ENCODE data around the gene RNF125. TPM values are rescaled to one million over a fixed set of nuclear protein-coding genes. Genes with fewer than 3 reads are reported as not detected.

The RNF125 gene
- total and polyA plus RNA-seq, 9 of the 15 experiments (the other 6 are each of a cell fraction or from before 2014, with no cell fraction given), result 0.01 to 0.29 (median 0.07) TPM; not detected in 1

- Histone ChIP-seq H3K9me1 (ENCODE audit: control insufficient read depth, insufficient read depth, low read length) (no peaks in the 10 kb centered on the region), H3K4me3 (peak overlapping the region; percentile 26; the same call in 1 of the 2 replicates), H3K9ac (ENCODE audit: insufficient read depth in 1 of 2, low read depth in 2 of 2, low read length in 2 of 2) (peak overlapping the region in 1 of 2 experiments; percentile 88; a peak in 2 of 4 replicates), H3K4me1 (replicated peaks in 1 of 2; ENCODE audit: control insufficient read depth in 2 of 2, insufficient read depth in 2 of 2, low read length in 2 of 2) (peaks cover 3 to 15% of the 10 kb centered on the region in 2 experiments; a peak in 3 of 5 replicates), H3K4me2 (ENCODE audit: insufficient read depth, low read length) (0 out of 2 replicates have a peak overlapping the region, but pooled peaks have one; percentile 71), H4K20me1 (replicated peaks; ENCODE audit: control insufficient read depth, insufficient read depth, low read length) (peaks cover 2% of the 10 kb centered on the region; the same call in 1 of the 2 replicates), H3K27ac (ENCODE audit: extremely low read depth, low read depth, low read length) (no peak overlapping the region), H2AFZ (ENCODE audit: low read depth, low read length) (peak overlapping the region; percentile 80; the same call in 1 of the 2 replicates), H3K9me3 (replicated peaks; ENCODE audit: control insufficient read depth, insufficient read depth, low read depth, low read length) (no peaks in the 10 kb centered on the region), H3K36me3 (ENCODE audit: control insufficient read depth, insufficient read depth, low read length) (no peaks in the 10 kb centered on the region), H3K79me2 (ENCODE audit: control insufficient read depth, insufficient read depth, low read length) (no peaks in the 10 kb centered on the region), H3K27me3 (ENCODE audit: control insufficient read depth in 2 of 2, insufficient read depth in 2 of 2, low read length in 2 of 2) (peaks cover 30 to 42% of the 10 kb centered on the region in 2 experiments)
- DNase-seq (ENCODE audit: extremely low read depth in 1 of 4, low spot score in 3 of 4), result peak in 2 of 4 experiments; percentile 6 to 14
- no peak for ATAC-seq
- 10% methylated on average over 27 of the region's 31 CpGs for WGBS (ENCODE audit: insufficient coverage, low coverage, missing lambda C conversion rate)
- TF ChIP-seq HOMEZ (CRISPR knock-in tag; IDR thresholded peaks at IDR 0.05), result no peak
- no peak for TF ChIP-seq ZKSCAN1 (IDR thresholded peaks at IDR 0.05; ENCODE audit: low read depth, low read length)
- no peak for TF ChIP-seq MLX (CRISPR knock-in tag; conservative IDR thresholded peaks at IDR 0.05)
- TF ChIP-seq ZZZ3 (IDR thresholded peaks at IDR 0.05), result no peak
- peak; percentile 53 for TF ChIP-seq CBX8 (IDR thresholded peaks at IDR 0.05; ENCODE audit: borderline replicate concordance, extremely low read depth, low read depth, low read length, poor library complexity, severe bottlenecking)
- no peak for TF ChIP-seq MAFK (IDR thresholded peaks at IDR 0.05; ENCODE audit: low read length)
- TF ChIP-seq CBX2 (IDR thresholded peaks at IDR 0.05; ENCODE audit: insufficient read depth, low read length, poor library complexity, severe bottlenecking), result peak; percentile 85
- TF ChIP-seq ZNF280B (CRISPR knock-in tag; IDR thresholded peaks at IDR 0.05), result no peak
- TF ChIP-seq POLR2H (tag; IDR thresholded peaks at IDR 0.05; ENCODE audit: low read depth), result no peak
- no peak for TF ChIP-seq MED1 (CRISPR knock-in tag; IDR thresholded peaks at IDR 0.05; ENCODE audit: borderline replicate concordance)
- no peak for TF ChIP-seq SREBF1 (IDR thresholded peaks at IDR 0.05; ENCODE audit: borderline replicate concordance, low read depth, low read length)
- TF ChIP-seq E2F6 (IDR thresholded peaks at IDR 0.05; ENCODE audit: borderline replicate concordance in 1 of 2, extremely low read depth in 1 of 2, insufficient read depth in 1 of 2, insufficient read length in 1 of 2, low read depth in 1 of 2, low read length in 1 of 2, poor library complexity in 1 of 2, severe bottlenecking in 1 of 2), result peak in 1 of 2 experiments; percentile 27
- TF ChIP-seq KHSRP (IDR thresholded peaks at IDR 0.05), result no peak
- ChIA-PET POLR2A (interaction anchor here (1.3 kb wide), 1 partner anchor 31 kb away, joined by 3 read pairs; no protein-coding TSS in a partner anchor), CTCF (ENCODE audit: low intra/inter-chr PET ratio) (no interaction called here)
- intact Hi-C loops (cut with micrococcal nuclease), result loop anchor here (2.0 kb wide), 1 partner anchor 73 kb away; no protein-coding TSS in a partner anchor
- in situ Hi-C loops (cut with MboI), result no loop called here
- FAIRE-seq, result no peak
- BruUV-seq (replicated peaks), result no TSS peak
Observed at GRCh38 chr18:32019251-32019948, 775 bp downstream of the RNF125 start.
